Glutamatergic neuron (in vitro differentiated cells): Measurements from ENCODE around the gene FOXP2. TPM values are rescaled to one million over a fixed set of nuclear protein-coding genes. Genes with fewer than 3 reads are reported as not detected.
A peak's percentile ranks its signal among the peaks of the same experiment; 100 is the strongest.

Experiments used
- DNase-seq: peaks from one replicate; pipeline ENCODE4 v3.0.0; 2022
- H3K27ac Mint-ChIP-seq: one replicate; pipeline ENCODE4 v1.8.0; 2020; ENCODE audit warnings: mild to moderate bottlenecking, mixed read lengths, inconsistent platforms; ENCODE audit not compliant: unreplicated experiment
- H3K27me3 Mint-ChIP-seq: one replicate; pipeline ENCODE4 v1.8.0; 2020; ENCODE audit warnings: mild to moderate bottlenecking, moderate library complexity, mixed read lengths, inconsistent platforms; ENCODE audit not compliant: unreplicated experiment
- H3K36me3 Mint-ChIP-seq: one replicate; pipeline ENCODE4 v1.8.0; 2020; ENCODE audit warnings: mild to moderate bottlenecking, mixed read lengths, inconsistent platforms; ENCODE audit not compliant: unreplicated experiment
- H3K4me1 Mint-ChIP-seq: one replicate; pipeline ENCODE4 v1.8.0; 2020; ENCODE audit warnings: mild to moderate bottlenecking, low read depth, mixed read lengths, inconsistent platforms; ENCODE audit not compliant: unreplicated experiment
- H3K4me3 Mint-ChIP-seq: one replicate; pipeline ENCODE4 v1.8.0; 2020; ENCODE audit warnings: mild to moderate bottlenecking, mixed read lengths, inconsistent platforms; ENCODE audit not compliant: unreplicated experiment
- H3K9me3 Mint-ChIP-seq: one replicate; pipeline ENCODE4 v1.8.0; 2020; ENCODE audit warnings: mild to moderate bottlenecking, moderate library complexity, mixed read lengths, inconsistent platforms; ENCODE audit not compliant: unreplicated experiment
- total RNA-seq: library from RNA; stranded (reverse); fragmentation: NEBNext Ultra II Directional; extraction: Animal tissue kit (Norgen Biotek cat#: 25700); gene quantifications from one replicate; pipeline ENCODE4 v1.2.1, GENCODE V29; 2021; ENCODE audit not compliant: unreplicated experiment
- TF ChIP-seq, protein P1 (sequence below): fragments of 200-600 bp; sonication (generic); IDR thresholded peaks from one replicate; pipeline ENCODE4 v1.5.0; 2021; ENCODE audit not compliant: partially characterized antibody, unreplicated experiment

FOXP2 gene
- total RNA-seq, 1 donor from 2014 or later = 72.1 TPM

DNA sequence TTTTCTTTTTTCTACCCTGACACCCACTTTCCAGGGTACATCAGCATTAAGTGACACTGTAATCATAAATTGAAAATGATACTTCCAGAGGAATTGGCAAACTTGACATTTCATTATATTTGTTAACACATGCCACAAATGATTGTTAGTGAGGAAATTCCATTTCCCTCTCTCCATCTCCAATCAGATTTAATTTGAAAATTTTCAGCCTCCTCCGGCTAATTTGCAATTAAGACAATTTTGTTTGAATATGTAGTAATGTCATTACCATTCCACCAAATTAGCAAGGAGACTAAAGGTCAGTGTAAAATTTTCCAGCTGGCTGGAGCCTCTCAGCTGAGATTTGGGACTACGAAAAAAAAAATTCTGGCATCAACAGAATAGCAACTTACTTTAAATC is 242.7 kb downstream of the FOXP2 start:
- peak overlapping the region; percentile 85 for H3K27ac Mint-ChIP-seq
- H3K27me3 Mint-ChIP-seq = peaks cover 3% of the 10 kb centered on the region

DNA sequence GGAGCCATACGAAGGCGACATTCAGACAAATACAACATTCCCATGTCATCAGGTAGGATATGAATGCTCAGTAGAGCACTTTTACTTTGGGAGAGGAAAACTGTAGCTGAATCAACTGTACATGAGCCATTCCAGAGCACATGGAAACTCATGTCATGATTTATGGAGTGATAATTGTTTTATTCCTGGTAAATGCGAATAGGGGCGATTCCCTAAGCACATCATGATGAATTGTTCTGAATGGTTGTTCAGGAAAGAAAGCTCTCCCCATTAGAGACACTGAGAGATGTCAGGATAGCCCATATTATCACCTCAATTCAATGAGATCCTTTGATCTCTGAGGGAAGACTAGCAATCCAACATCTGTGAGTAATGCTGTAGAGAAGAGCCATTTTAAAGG is 243.6 kb downstream of the FOXP2 start:
- Mint-ChIP-seq H3K36me3 (no peaks in the 10 kb centered on the region), H3K27me3 (peaks cover 3% of the 10 kb centered on the region), H3K4me1 (peaks cover 61% of the 10 kb centered on the region), H3K27ac (peak overlapping the region; percentile 85), H3K9me3 (no peaks in the 10 kb centered on the region), H3K4me3 (no peak overlapping the region)
- TF ChIP-seq, protein P1, sequence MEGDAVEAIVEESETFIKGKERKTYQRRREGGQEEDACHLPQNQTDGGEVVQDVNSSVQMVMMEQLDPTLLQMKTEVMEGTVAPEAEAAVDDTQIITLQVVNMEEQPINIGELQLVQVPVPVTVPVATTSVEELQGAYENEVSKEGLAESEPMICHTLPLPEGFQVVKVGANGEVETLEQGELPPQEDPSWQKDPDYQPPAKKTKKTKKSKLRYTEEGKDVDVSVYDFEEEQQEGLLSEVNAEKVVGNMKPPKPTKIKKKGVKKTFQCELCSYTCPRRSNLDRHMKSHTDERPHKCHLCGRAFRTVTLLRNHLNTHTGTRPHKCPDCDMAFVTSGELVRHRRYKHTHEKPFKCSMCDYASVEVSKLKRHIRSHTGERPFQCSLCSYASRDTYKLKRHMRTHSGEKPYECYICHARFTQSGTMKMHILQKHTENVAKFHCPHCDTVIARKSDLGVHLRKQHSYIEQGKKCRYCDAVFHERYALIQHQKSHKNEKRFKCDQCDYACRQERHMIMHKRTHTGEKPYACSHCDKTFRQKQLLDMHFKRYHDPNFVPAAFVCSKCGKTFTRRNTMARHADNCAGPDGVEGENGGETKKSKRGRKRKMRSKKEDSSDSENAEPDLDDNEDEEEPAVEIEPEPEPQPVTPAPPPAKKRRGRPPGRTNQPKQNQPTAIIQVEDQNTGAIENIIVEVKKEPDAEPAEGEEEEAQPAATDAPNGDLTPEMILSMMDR = no peak
- no peak for DNase-seq

More for the DNA sequence above, 242.7 kb downstream of the FOXP2 start:
- no peak overlapping the region for H3K4me3 Mint-ChIP-seq
- TF ChIP-seq, protein P1 = no peak
- no peak for DNase-seq
- H3K4me1 Mint-ChIP-seq = peaks cover 62% of the 10 kb centered on the region
- H3K9me3 Mint-ChIP-seq = no peaks in the 10 kb centered on the region
- H3K36me3 Mint-ChIP-seq = no peaks in the 10 kb centered on the region

DNA sequence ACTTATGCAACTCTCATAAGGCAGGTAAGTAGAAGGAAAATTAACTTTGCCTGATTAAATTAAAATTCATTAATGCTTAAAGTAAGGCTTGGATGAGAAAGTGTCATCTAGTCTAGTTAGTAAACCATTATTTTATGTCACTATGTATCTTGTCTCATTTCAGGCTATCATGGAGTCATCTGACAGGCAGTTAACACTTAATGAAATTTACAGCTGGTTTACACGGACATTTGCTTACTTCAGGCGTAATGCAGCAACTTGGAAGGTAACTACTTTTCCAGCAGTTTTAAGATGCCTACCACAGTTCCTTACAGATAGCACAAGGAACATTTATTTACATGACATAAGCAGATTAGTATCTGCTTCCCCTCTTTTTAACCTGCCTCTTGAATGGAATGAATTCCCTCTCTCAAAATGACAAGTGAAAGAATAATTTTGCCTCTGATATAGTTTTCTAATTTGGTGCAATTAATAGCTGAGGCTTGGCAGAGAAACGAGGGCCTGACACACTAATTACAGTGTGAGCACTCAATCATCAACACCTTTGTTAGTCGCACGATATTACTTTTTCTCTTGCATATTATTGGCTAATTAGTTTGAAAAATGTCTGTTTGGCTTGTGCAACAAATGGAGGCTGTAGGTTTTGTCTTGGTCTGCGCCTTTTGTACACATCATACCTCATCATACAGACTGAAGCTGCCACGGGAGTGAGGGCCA is 245.0 kb downstream of the FOXP2 start:
- H3K9me3 Mint-ChIP-seq = no peaks in the 10 kb centered on the region
- H3K4me1 Mint-ChIP-seq = peaks cover 52% of the 10 kb centered on the region
- H3K4me3 Mint-ChIP-seq = peak overlapping the region; percentile 47
- DNase-seq = no peak
- peaks cover 3% of the 10 kb centered on the region for H3K27me3 Mint-ChIP-seq
- H3K36me3 Mint-ChIP-seq = no peaks in the 10 kb centered on the region
- peak overlapping the region; percentile 88 for H3K27ac Mint-ChIP-seq
- TF ChIP-seq, protein P1 = no peak

DNA sequence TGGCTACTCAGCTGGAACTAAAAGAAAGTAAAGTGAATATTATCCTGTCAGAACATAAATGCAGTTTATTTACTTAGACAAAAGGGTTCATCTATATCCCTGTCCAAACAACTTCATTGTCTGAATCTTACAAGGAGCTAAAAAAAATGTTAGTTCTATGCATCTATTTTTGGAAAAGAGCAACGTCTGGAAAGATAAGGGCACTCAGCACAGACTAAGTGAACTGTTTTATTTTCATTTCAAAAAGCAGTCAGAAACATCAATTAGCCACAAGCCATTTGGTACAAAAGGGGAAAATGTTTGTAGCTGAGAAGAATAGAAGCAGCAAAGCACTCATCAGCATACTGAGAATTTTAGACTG is 245.5 kb downstream of the FOXP2 start:
- Mint-ChIP-seq H3K27me3 (peaks cover 3% of the 10 kb centered on the region), H3K9me3 (no peaks in the 10 kb centered on the region), H3K4me3 (peak overlapping the region; percentile 47), H3K4me1 (peaks cover 51% of the 10 kb centered on the region), H3K27ac (peak overlapping the region; percentile 88), H3K36me3 (no peaks in the 10 kb centered on the region)
- DNase-seq = no peak
- TF ChIP-seq, protein P1 = no peak

DNA sequence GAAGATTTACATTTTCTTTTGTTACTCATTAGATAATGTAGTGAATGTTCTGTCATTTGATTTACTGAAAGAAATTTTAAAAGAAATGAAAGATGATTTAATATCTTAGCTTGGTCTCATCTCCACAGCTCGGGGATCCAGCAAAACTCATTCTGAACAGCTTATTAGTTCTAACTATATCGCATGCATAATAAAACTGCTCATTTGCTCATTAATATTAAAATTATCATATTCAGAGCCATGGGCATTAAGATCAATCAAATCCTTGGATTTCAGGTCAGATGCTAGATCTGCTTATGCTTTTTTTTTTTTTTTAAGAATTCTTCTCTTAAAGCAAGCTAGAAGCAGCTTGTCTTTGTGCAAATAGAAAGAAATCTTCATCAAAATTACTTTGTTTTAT is 246.1 kb downstream of the FOXP2 start:
- TF ChIP-seq, protein P1 = no peak
- H3K36me3 Mint-ChIP-seq = no peaks in the 10 kb centered on the region
- H3K27ac Mint-ChIP-seq = peak overlapping the region; percentile 88
- peaks cover 3% of the 10 kb centered on the region for H3K27me3 Mint-ChIP-seq
- H3K4me3 Mint-ChIP-seq = no peak overlapping the region
- H3K9me3 Mint-ChIP-seq = no peaks in the 10 kb centered on the region
- no peak for DNase-seq
- peaks cover 47% of the 10 kb centered on the region for H3K4me1 Mint-ChIP-seq
